Measurements from ENCODE around the gene GJB5.
A peak's percentile ranks its signal among the peaks of the same experiment; 100 is the strongest.
"Not testable (repeated sequence)": the region's sequence is repeated elsewhere in the genome, so short reads cannot be mapped to it uniquely, and the experiment has no call there.

The GJB5 gene

GRCh38 chr1:34761176-34761761, 6.4 kb downstream of the GJB5 start:
- Histone ChIP-seq H3K9me3 (ENCODE audit: control insufficient read depth, insufficient read depth, low read depth, low read length) (peaks cover 4% of the 10 kb centered on the region; the same call in 1 of the 2 replicates), H3K27me3 (ENCODE audit: control insufficient read depth, insufficient read depth, low read length) (no peaks in the 10 kb centered on the region), H3K4me3 (ENCODE audit: low read depth, low read length) (no peak overlapping the region), H3K36me3 (ENCODE audit: control insufficient read depth, insufficient read depth, low read length) (no peaks in the 10 kb centered on the region), H3K27ac (ENCODE audit: low read depth, low read length) (no peak overlapping the region), H3K9ac (ENCODE audit: low read length) (no peak overlapping the region), H3K4me1 (ENCODE audit: control insufficient read depth, insufficient read depth, low read length) (peaks cover 30% of the 10 kb centered on the region)

- H3K27me3 ChIP-seq (ENCODE audit: control insufficient read depth, insufficient read depth, low read length): no peaks in the 10 kb centered on the region
- H3K4me3 ChIP-seq (ENCODE audit: low read depth, low read length): no peak overlapping the region
- H3K9ac ChIP-seq (ENCODE audit: low read length): no peak overlapping the region
- peaks cover 30% of the 10 kb centered on the region for H3K4me1 ChIP-seq (ENCODE audit: control insufficient read depth, insufficient read depth, low read length)
- no peaks in the 10 kb centered on the region for H3K36me3 ChIP-seq (ENCODE audit: control insufficient read depth, insufficient read depth, low read length)
- peaks cover 4% of the 10 kb centered on the region; the same call in 1 of the 2 replicates for H3K9me3 ChIP-seq (ENCODE audit: control insufficient read depth, insufficient read depth, low read depth, low read length)
- H3K27ac ChIP-seq (ENCODE audit: low read depth, low read length): no peak overlapping the region
Observed at GRCh38 chr1:34761776-34762307, 7.0 kb downstream of the GJB5 start.

- no peaks in the 10 kb centered on the region for H3K36me3 ChIP-seq (ENCODE audit: control insufficient read depth, insufficient read depth, low read length)
- peaks cover 4% of the 10 kb centered on the region; the same call in 1 of the 2 replicates for H3K9me3 ChIP-seq (ENCODE audit: control insufficient read depth, insufficient read depth, low read depth, low read length)
- H3K27ac ChIP-seq (ENCODE audit: low read depth, low read length): no peak overlapping the region
- no peak overlapping the region for H3K9ac ChIP-seq (ENCODE audit: low read length)
- H3K4me1 ChIP-seq (ENCODE audit: control insufficient read depth, insufficient read depth, low read length): peaks cover 30% of the 10 kb centered on the region
- H3K4me3 ChIP-seq (ENCODE audit: low read depth, low read length): no peak overlapping the region
- H3K27me3 ChIP-seq (ENCODE audit: control insufficient read depth, insufficient read depth, low read length): no peaks in the 10 kb centered on the region
Observed at GRCh38 chr1:34762474-34763141, 7.8 kb downstream of the GJB5 start.

GRCh38 chr1:34763142-34763781, 8.4 kb downstream of the GJB5 start:
- H3K9me3 ChIP-seq (ENCODE audit: control insufficient read depth, insufficient read depth, low read depth, low read length): peaks cover 4% of the 10 kb centered on the region; the same call in 1 of the 2 replicates
- H3K36me3 ChIP-seq (ENCODE audit: control insufficient read depth, insufficient read depth, low read length): no peaks in the 10 kb centered on the region
- H3K4me1 ChIP-seq (ENCODE audit: control insufficient read depth, insufficient read depth, low read length): peaks cover 30% of the 10 kb centered on the region
- peak overlapping the region; percentile 31; the same call in 1 of the 2 replicates for H3K4me3 ChIP-seq (ENCODE audit: low read depth, low read length)
- H3K27ac ChIP-seq (ENCODE audit: low read depth, low read length): no peak overlapping the region
- H3K27me3 ChIP-seq (ENCODE audit: control insufficient read depth, insufficient read depth, low read length): no peaks in the 10 kb centered on the region
- H3K9ac ChIP-seq (ENCODE audit: low read length): peak overlapping the region; percentile 49

- Histone ChIP-seq H3K36me3 (ENCODE audit: control insufficient read depth, insufficient read depth, low read length) (no peaks in the 10 kb centered on the region), H3K9ac (ENCODE audit: low read length) (no peak overlapping the region), H3K4me1 (ENCODE audit: control insufficient read depth, insufficient read depth, low read length) (peaks cover 12% of the 10 kb centered on the region; the same call in 1 of the 2 replicates), H3K27me3 (ENCODE audit: control insufficient read depth, insufficient read depth, low read length) (no peaks in the 10 kb centered on the region), H3K9me3 (ENCODE audit: control insufficient read depth, insufficient read depth, low read depth, low read length) (peaks cover 3% of the 10 kb centered on the region; the same call in 1 of the 2 replicates), H3K27ac (ENCODE audit: low read depth, low read length) (no peak overlapping the region), H3K4me3 (ENCODE audit: low read depth, low read length) (no peak overlapping the region)
Observed at GRCh38 chr1:34768856-34769255, 14.0 kb downstream of the GJB5 start.

GRCh38 chr1:34770891-34771504, 16.2 kb downstream of the GJB5 start:
- Histone ChIP-seq H3K9ac (ENCODE audit: low read length) (no peak overlapping the region), H3K27me3 (ENCODE audit: control insufficient read depth, insufficient read depth, low read length) (no peaks in the 10 kb centered on the region), H3K4me1 (ENCODE audit: control insufficient read depth, insufficient read depth, low read length) (peaks cover 7% of the 10 kb centered on the region; the same call in 1 of the 2 replicates), H3K4me3 (ENCODE audit: low read depth, low read length) (no peak overlapping the region), H3K27ac (ENCODE audit: low read depth, low read length) (no peak overlapping the region), H3K9me3 (ENCODE audit: control insufficient read depth, insufficient read depth, low read depth, low read length) (no peaks in the 10 kb centered on the region), H3K36me3 (ENCODE audit: control insufficient read depth, insufficient read depth, low read length) (no peaks in the 10 kb centered on the region)

GRCh38 chr1:34771573-34772371, 16.9 kb downstream of the GJB5 start:
- no peaks in the 10 kb centered on the region for H3K36me3 ChIP-seq (ENCODE audit: control insufficient read depth, insufficient read depth, low read length)
- H3K9me3 ChIP-seq (ENCODE audit: control insufficient read depth, insufficient read depth, low read depth, low read length): no peaks in the 10 kb centered on the region
- no peaks in the 10 kb centered on the region for H3K27me3 ChIP-seq (ENCODE audit: control insufficient read depth, insufficient read depth, low read length)

GRCh38 chr1:34773114-34773513, 18.3 kb downstream of the GJB5 start:
- not testable (repeated sequence) for H3K4me3 ChIP-seq (ENCODE audit: low read depth, low read length); H3K9me3 ChIP-seq (ENCODE audit: control insufficient read depth, insufficient read depth, low read depth, low read length); H3K27me3 ChIP-seq (ENCODE audit: control insufficient read depth, insufficient read depth, low read length); H3K27ac ChIP-seq (ENCODE audit: low read depth, low read length); H3K36me3 ChIP-seq (ENCODE audit: control insufficient read depth, insufficient read depth, low read length); H3K9ac ChIP-seq (ENCODE audit: low read length)
- peaks cover 11% of the 10 kb centered on the region; the same call in 1 of the 2 replicates for H3K4me1 ChIP-seq (ENCODE audit: control insufficient read depth, insufficient read depth, low read length)

More at GRCh38 chr1:34771573-34772371, 16.9 kb downstream of the GJB5 start:
- Histone ChIP-seq H3K4me3 (ENCODE audit: low read depth, low read length) (no peak overlapping the region), H3K27ac (ENCODE audit: low read depth, low read length) (no peak overlapping the region), H3K9ac (ENCODE audit: low read length) (no peak overlapping the region), H3K4me1 (ENCODE audit: control insufficient read depth, insufficient read depth, low read length) (peaks cover 10% of the 10 kb centered on the region; the same call in 1 of the 2 replicates)

GRCh38 chr1:34774957-34775356, 20.1 kb downstream of the GJB5 start:
- Histone ChIP-seq H3K9me3 (ENCODE audit: control insufficient read depth, insufficient read depth, low read depth, low read length) (no peaks in the 10 kb centered on the region), H3K4me3 (ENCODE audit: low read depth, low read length) (no peak overlapping the region), H3K27ac (ENCODE audit: low read depth, low read length) (no peak overlapping the region), H3K9ac (ENCODE audit: low read length) (no peak overlapping the region), H3K27me3 (ENCODE audit: control insufficient read depth, insufficient read depth, low read length) (peaks cover 6% of the 10 kb centered on the region; the same call in 1 of the 2 replicates), H3K4me1 (ENCODE audit: control insufficient read depth, insufficient read depth, low read length) (peaks cover 11% of the 10 kb centered on the region; the same call in 1 of the 2 replicates), H3K36me3 (ENCODE audit: control insufficient read depth, insufficient read depth, low read length) (no peaks in the 10 kb centered on the region)

- Histone ChIP-seq H3K9me3 (ENCODE audit: control insufficient read depth, insufficient read depth, low read depth, low read length) (no peaks in the 10 kb centered on the region), H3K9ac (ENCODE audit: low read length) (no peak overlapping the region), H3K27me3 (ENCODE audit: control insufficient read depth, insufficient read depth, low read length) (peaks cover 26% of the 10 kb centered on the region), H3K36me3 (ENCODE audit: control insufficient read depth, insufficient read depth, low read length) (no peaks in the 10 kb centered on the region), H3K4me1 (ENCODE audit: control insufficient read depth, insufficient read depth, low read length) (peaks cover 4% of the 10 kb centered on the region; the same call in 1 of the 2 replicates), H3K27ac (ENCODE audit: low read depth, low read length) (no peak overlapping the region), H3K4me3 (ENCODE audit: low read depth, low read length) (no peak overlapping the region)
Observed at GRCh38 chr1:34776911-34777310, 22.1 kb downstream of the GJB5 start.
